Right renal pelvis (tissue), 4 donors: ENCODE measurements around the gene ZNF506. TPM values are rescaled to one million over a fixed set of nuclear protein-coding genes. Genes with fewer than 3 reads are reported as not detected.
"Not testable (repeated sequence)": the region's sequence is repeated elsewhere in the genome, so short reads cannot be mapped to it uniquely, and the experiment has no call there.

Experiments
- DNase-seq, 4 donors: peaks; one replicate each; pipeline ENCODE4 v3.0.0-alpha.2; 2013; ENCODE audit warnings: low read depth in 4 of 4, low spot score in 3 of 4, missing footprints in 1 of 4
- polyA plus RNA-seq, 4 donors: library from polyadenylated mRNA; unstranded; fragments of 120-200 nt; gene quantifications; one replicate each; pipeline ENCODE4 v1.2.1, GENCODE V29; 2013; ENCODE audit not compliant: insufficient read length in 4 of 4

Gene ZNF506
- polyA plus RNA-seq, 4 donors: 23.3 to 42.5 (median 34.5) TPM

DNA sequence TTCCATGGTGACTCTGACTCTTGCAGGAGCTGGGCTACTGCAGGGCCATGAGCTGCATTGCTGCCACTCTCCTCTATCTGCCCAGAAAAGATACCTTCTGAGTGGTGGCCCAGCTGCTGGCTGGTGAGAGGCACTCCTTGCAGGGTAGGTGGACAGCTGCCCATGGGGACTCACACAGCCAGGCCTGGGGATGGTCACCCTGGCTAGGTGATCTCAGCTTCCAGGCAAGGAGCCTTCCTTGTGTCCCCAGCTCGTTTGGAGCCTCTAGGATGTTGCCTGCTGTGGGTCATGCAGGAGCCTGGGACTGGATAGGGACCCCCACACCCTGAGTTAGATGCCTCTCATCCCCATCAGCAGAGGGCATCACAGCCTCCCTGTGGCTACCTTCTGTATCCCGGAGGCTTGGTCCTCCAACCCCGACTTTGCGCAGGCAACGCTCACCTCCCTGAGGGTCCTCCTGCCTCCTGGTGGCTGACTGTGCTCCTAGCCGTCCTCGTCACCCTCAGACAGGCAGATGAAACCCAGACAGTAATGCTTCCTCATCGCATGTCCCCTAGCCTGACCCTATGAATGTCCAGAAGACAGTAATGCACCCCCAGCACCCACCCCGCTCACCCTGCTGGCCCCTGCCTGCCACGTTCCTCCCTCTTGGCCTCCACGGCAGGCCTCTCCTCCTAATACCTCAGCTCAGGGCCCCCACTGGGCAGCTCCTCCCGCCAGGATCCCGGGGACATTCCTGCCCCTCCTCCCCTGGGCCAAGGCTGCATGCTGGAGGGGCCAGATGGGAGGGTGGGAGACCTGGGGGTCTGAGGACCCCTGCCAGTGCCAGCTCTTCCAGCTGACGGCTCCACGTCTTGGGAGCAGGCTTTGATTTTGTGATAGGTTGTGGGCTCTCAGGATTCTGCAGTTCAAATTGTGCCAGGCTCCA lies 75.0 kb downstream of the ZNF506 start:
- DNase-seq: no peak

DNA sequence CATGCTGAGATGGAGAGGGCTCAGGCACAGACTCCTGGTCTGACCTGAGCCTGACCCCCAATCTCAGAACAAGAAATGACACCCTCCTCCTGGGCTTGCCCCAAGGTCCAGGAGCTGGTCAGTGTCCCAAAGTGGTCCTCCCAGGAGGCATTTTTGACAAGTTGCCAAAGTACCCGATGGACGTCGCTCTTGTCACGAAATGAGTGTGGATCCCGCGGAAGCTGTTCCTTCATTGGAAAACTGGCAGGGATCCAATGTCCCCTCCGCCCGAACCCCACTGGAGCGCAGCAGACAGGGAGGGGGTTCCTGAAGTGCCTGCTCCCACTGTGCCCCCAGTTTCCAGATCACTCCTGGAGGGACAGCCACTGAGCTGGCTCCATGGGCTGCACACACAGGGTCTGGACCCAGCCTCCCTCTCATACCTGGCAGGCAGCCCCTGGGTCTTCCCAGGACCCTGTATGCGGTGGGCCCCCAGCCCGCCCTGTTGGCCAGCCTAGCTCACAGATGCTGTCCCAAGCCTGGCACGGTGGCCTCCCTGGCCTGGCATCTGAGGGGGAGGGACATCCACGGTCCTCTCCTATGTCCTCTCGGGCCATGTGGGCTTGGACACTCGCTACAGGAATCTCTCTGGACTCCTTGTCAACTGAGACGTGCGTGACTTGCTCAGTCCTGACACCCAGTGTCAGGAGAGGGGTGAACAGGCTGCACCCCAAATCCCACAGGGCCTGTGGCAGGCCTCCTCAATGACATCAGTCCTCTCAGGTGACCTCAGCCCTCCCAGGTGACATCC lies 75.9 kb downstream of the ZNF506 start:
- DNase-seq: no peak

DNA sequence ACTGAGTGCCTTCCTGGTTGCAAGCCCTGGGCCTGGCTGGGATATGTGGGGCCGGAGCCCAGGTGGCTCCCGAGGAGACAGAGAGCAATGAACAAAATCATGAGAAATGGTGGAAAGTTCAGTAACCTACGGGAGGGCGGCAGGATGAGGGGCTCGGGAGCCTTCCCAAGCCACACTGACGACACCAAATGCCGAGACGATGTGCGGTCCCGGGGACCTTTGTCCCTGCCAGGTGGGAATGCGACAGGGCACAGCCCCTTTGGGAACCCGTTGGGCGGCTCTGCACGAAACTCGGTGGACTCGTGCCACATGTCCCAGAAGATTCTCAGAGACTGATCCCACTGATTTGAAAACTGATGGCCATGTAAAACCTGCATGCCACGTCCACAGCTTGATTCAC lies 76.9 kb downstream of the ZNF506 start:
- no peak for DNase-seq

DNA sequence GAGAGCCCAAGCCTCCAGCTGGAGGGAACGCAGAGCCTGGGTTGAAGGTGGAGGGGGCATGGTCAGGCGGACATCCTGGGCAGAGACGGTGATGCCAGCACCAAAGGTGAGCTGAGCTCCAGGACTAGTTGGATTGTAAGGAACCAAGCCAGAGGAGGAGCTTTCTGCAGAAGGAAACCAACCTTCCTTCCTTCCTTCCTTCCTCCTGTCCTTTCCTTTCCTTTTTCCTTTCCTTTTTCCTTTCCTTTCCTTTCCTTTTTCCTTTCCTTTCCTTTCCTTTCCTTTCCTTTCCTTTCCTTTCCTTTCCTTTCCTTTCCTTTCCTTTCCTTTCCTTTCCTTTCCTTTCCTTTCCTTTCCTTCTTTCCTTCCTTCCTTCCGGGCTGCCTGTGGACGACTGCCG lies 77.6 kb downstream of the ZNF506 start:
- not testable (repeated sequence) for DNase-seq

DNA sequence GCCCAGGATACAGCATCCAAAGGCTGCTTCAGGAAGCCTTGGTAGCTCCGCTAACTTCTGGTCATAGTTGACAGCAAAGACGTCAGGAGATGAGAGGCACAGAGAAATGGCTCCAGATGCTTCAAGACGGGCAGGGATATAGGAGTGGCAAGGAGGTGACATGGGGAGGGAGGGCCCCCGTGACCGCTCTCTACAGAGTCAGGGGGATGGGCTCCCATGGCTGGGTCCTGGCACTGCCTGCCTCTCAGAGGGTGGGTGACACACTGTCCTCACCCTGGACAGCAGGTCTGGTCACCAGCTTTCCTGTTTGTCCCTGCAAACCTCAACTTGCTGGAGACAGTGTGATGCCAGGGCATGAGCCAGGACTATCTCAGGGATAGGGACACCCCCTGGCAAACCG lies 78.4 kb downstream of the ZNF506 start:
- DNase-seq: no peak

DNA sequence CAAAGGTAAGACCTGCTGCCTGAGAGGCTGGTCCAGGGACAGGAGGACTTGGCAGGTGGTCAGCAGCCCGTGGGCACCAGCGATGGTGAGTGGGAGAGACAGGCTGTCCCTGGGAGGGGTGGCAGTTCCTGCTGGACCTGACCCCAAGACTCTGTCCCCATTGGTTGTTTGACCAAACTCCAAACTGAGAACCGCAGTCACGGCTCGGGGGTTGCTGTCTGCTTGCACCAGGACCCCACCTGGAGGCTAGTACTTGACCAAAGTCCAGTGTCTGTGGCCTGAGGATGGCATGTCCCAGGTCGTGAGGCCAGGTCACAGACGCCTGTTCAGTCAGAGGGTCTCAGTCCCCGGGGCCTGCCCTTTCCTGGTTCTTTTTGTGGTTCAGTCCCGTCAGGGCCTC lies 78.8 kb downstream of the ZNF506 start:
- DNase-seq: no peak

Other genes starting within 250 kb of the ZNF506 start
- gene PBX4, start 203.1 kb downstream of the ZNF506 start, polyA plus RNA-seq: 1 to 10 TPM; 3.0 to 4.4 (median 3.8) TPM
- 10 to 100 TPM; 21.1 to 32.1 (median 26.6) TPM for gene LPAR2, start 193.5 kb downstream of the ZNF506 start, polyA plus RNA-seq
- gene GMIP, start 178.1 kb downstream of the ZNF506 start, polyA plus RNA-seq: 1 to 10 TPM; 5.0 to 6.0 (median 5.4) TPM
- 10 to 100 TPM; 41.0 to 59.1 (median 53.0) TPM for gene ATP13A1, start 158.1 kb downstream of the ZNF506 start, polyA plus RNA-seq
- gene ZNF101, start 152.9 kb downstream of the ZNF506 start, polyA plus RNA-seq: 10 to 100 TPM; 16.5 to 17.5 (median 16.8) TPM
- gene ZNF14, start 88.6 kb downstream of the ZNF506 start, polyA plus RNA-seq: 10 to 100 TPM; 14.5 to 17.8 (median 16.9) TPM
- 10 to 100 TPM; 27.9 to 45.2 (median 40.1) TPM for gene ZNF253, start 44.1 kb upstream of the ZNF506 start, polyA plus RNA-seq
- gene ZNF93, start 79.2 kb upstream of the ZNF506 start, polyA plus RNA-seq: 10 to 100 TPM; 16.9 to 21.2 (median 19.8) TPM
- gene ZNF682, start 217.8 kb upstream of the ZNF506 start, polyA plus RNA-seq: 10 to 100 TPM; 13.0 to 16.6 (median 16.1) TPM